Measurements from ENCODE around the gene COL9A2.

COL9A2 gene

DNA sequence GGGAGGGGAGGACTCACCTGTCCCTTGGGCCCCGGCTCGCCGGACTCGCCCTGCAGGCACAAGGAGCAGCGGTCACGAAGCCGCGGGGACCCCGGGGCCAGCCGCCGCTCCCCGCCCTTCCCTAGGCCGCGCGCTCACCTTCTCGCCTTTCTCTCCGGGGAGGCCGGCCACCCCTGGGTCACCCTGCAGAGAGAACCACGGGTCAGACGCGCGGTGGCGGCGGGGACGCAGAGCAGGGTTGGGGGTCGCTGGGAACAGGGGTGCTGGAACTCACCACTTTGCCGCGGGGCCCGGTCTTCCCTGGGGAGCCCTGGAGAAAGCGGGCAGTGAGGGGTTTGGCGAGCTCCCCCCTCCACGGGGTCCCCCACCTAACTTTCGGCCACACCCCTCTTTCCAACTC, 13.3 kb downstream of the COL9A2 start:
- Histone ChIP-seq H3K4me1 (ENCODE audit: insufficient read depth, low read length) (no peaks in the 10 kb centered on the region), H3K9me3 (ENCODE audit: insufficient read depth, low read length, severe bottlenecking) (no peaks in the 10 kb centered on the region), H3K4me3 (ENCODE audit: low read depth in 1 of 2, low read length in 2 of 2) (no peak overlapping the region), H3K4me2 (ENCODE audit: insufficient read depth, low read length) (no peak overlapping the region), H3K36me3 (ENCODE audit: insufficient read depth, low read length) (no peaks in the 10 kb centered on the region), H3K27me3 (ENCODE audit: insufficient read depth, low read length, poor library complexity) (no peaks in the 10 kb centered on the region), H2AFZ (ENCODE audit: low read depth, low read length) (no peak overlapping the region), H4K20me1 (ENCODE audit: insufficient read depth, low read length) (no peaks in the 10 kb centered on the region), H3K9ac (ENCODE audit: low read depth, low read length) (no peak overlapping the region), H3K79me2 (ENCODE audit: insufficient read depth, low read length) (no peaks in the 10 kb centered on the region), H3K27ac (ENCODE audit: low read length) (no peak overlapping the region)
- DNase-seq: no peak
- ATAC-seq (ENCODE audit: insufficient read depth, low read depth): no peak
- no peak for TF ChIP-seq EZH2 (IDR thresholded peaks at IDR 0.05; ENCODE audit: borderline replicate concordance, low read depth, low read length, severe bottlenecking)
- TF ChIP-seq, protein P1, sequence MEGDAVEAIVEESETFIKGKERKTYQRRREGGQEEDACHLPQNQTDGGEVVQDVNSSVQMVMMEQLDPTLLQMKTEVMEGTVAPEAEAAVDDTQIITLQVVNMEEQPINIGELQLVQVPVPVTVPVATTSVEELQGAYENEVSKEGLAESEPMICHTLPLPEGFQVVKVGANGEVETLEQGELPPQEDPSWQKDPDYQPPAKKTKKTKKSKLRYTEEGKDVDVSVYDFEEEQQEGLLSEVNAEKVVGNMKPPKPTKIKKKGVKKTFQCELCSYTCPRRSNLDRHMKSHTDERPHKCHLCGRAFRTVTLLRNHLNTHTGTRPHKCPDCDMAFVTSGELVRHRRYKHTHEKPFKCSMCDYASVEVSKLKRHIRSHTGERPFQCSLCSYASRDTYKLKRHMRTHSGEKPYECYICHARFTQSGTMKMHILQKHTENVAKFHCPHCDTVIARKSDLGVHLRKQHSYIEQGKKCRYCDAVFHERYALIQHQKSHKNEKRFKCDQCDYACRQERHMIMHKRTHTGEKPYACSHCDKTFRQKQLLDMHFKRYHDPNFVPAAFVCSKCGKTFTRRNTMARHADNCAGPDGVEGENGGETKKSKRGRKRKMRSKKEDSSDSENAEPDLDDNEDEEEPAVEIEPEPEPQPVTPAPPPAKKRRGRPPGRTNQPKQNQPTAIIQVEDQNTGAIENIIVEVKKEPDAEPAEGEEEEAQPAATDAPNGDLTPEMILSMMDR (IDR thresholded peaks at IDR 0.05; ENCODE audit: borderline replicate concordance, extremely low read depth, low read length, poor library complexity, severe bottlenecking): no peak

DNA sequence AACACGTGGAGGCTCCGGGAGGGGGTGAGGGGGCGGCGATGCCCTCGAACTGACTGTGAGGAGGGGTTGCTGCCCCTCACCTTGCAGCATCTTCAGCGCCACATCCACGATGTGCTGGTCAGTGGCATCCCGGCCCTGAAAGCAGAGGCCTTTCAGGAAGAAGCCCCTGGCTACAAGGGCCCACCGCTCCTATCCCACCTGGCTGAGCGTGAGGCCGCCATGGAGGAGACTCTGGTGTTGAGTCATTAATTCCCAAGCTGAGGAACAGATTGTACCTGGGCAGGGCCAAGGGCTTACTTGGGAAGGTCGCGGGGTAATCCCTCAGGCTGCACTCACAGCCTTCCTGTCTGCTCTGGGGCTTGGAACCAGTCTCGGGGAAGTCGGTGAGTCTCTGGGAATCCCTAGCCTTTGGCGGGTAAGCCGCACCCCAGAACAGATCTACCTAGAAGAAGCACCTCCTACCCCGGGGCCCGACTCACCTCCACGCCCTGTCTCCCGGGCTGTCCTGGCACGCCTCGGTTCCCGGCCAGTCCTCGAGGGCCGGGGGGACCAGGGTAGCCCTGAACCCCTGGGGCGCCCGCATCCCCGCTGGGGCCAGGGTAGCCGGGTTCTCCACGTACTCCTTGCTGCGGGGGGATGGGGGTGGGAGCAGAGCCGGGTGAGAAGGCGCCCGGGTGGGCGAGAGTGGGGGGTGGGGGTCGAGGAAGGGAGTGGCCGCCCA, 13.9 kb downstream of the COL9A2 start:
- H3K4me2 ChIP-seq (ENCODE audit: insufficient read depth, low read length): no peak overlapping the region
- no peak overlapping the region for H2AFZ ChIP-seq (ENCODE audit: low read depth, low read length)
- H3K79me2 ChIP-seq (ENCODE audit: insufficient read depth, low read length): no peaks in the 10 kb centered on the region
- no peak for TF ChIP-seq EZH2 (IDR thresholded peaks at IDR 0.05; ENCODE audit: borderline replicate concordance, low read depth, low read length, severe bottlenecking)
- TF ChIP-seq, protein P1 (IDR thresholded peaks at IDR 0.05; ENCODE audit: borderline replicate concordance, extremely low read depth, low read length, poor library complexity, severe bottlenecking): no peak
- H3K9ac ChIP-seq (ENCODE audit: low read depth, low read length): no peak overlapping the region
- no peaks in the 10 kb centered on the region for H3K9me3 ChIP-seq (ENCODE audit: insufficient read depth, low read length, severe bottlenecking)
- ATAC-seq (ENCODE audit: insufficient read depth, low read depth) (no peak), DNase-seq (no peak)
- H3K36me3 ChIP-seq (ENCODE audit: insufficient read depth, low read length): no peaks in the 10 kb centered on the region
- no peaks in the 10 kb centered on the region for H3K27me3 ChIP-seq (ENCODE audit: insufficient read depth, low read length, poor library complexity)
- H3K27ac ChIP-seq (ENCODE audit: low read length): no peak overlapping the region
- H3K4me1 ChIP-seq (ENCODE audit: insufficient read depth, low read length): no peaks in the 10 kb centered on the region
- no peak overlapping the region for H3K4me3 ChIP-seq (ENCODE audit: low read depth in 1 of 2, low read length in 2 of 2)
- H4K20me1 ChIP-seq (ENCODE audit: insufficient read depth, low read length): no peaks in the 10 kb centered on the region

DNA sequence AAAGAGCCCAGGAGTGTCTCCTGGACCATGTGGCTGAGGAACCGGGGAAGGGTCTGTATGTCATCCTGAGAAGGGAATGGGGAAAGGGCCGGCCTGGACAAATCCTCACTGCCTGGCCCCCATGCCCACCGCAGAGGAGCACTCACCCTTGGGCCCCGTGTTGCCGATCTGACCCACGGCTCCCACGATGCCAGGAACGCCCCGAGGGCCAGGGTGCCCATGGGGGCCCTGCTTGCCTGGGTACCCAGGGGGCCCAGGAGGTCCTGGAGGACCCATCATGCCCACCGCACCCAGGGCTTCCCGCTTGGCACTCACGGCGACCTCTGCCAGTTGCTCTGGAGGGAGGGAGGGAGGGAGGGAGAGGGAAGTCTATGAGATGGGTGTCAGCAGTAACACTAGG, 14.6 kb downstream of the COL9A2 start:
- DNase-seq (no peak), ATAC-seq (ENCODE audit: insufficient read depth, low read depth) (no peak)
- no peaks in the 10 kb centered on the region for H3K4me1 ChIP-seq (ENCODE audit: insufficient read depth, low read length)
- no peaks in the 10 kb centered on the region for H3K79me2 ChIP-seq (ENCODE audit: insufficient read depth, low read length)
- no peaks in the 10 kb centered on the region for H3K27me3 ChIP-seq (ENCODE audit: insufficient read depth, low read length, poor library complexity)
- H2AFZ ChIP-seq (ENCODE audit: low read depth, low read length): no peak overlapping the region
- no peak overlapping the region for H3K27ac ChIP-seq (ENCODE audit: low read length)
- H3K4me2 ChIP-seq (ENCODE audit: insufficient read depth, low read length): no peak overlapping the region
- H3K36me3 ChIP-seq (ENCODE audit: insufficient read depth, low read length): no peaks in the 10 kb centered on the region
- TF ChIP-seq EZH2 (IDR thresholded peaks at IDR 0.05; ENCODE audit: borderline replicate concordance, low read depth, low read length, severe bottlenecking): no peak
- TF ChIP-seq, protein P1 (IDR thresholded peaks at IDR 0.05; ENCODE audit: borderline replicate concordance, extremely low read depth, low read length, poor library complexity, severe bottlenecking): no peak
- no peaks in the 10 kb centered on the region for H4K20me1 ChIP-seq (ENCODE audit: insufficient read depth, low read length)
- no peak overlapping the region for H3K4me3 ChIP-seq (ENCODE audit: low read depth in 1 of 2, low read length in 2 of 2)
- H3K9me3 ChIP-seq (ENCODE audit: insufficient read depth, low read length, severe bottlenecking): no peaks in the 10 kb centered on the region
- no peak overlapping the region for H3K9ac ChIP-seq (ENCODE audit: low read depth, low read length)
